Measurements from ENCODE around the gene GJA4. TPM values are rescaled to one million over a fixed set of nuclear protein-coding genes. Genes with fewer than 3 reads are reported as not detected.

Gene GJA4
- polyA plus RNA-seq, result 1 to 10 TPM in 1 of 2 donors, under 1 TPM in 1; 0.77 to 2.6 TPM

DNA sequence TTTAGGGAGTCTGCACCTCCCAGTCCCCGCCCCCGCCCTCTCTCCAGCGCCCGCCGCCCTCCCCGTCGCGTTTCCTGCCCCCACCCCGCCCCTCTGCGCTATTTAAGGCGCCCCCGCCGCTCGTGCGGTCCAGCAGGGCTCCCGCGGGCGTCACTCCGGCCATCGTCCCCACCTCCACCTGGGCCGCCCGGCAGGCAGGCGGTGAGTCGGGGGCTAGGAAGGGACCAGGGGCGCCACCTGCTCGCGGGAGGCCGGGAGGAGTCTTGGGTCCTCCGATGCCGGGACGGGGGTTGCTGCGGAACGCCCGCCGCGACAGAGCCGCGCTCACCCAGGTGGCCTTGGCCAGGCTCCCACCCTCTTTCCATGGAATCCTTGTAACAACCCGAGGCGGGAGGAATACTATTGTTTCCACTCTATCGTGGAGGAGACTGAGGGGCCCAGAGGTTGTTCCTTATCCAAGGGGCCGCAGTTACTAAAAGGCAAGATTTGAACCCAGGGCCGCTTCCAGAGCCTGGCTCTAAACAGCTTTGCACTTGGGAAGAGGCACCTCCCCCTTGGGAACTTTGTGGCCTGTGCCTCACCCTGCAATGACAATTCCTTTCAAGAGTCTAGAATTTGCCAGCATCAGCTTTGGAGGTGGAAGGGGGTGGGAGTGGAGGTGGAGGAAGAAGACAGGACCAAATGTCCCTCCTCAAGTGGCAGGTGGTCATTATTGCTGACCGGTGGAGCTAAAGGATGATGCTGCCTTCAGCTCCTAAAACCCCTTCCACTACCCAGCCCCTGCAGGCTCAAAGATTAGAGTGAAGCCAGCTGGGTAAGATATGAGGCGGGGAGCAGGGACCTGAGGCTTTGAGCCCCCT lies at the start of gene GJA4:
GJA4 (plus strand) TSS at position 132 of the 860 bp plus-strand sequence. CDS start 1,215 bp downstream, outside the sequence.
- Histone ChIP-seq H3K4me3 (ENCODE audit: low read depth in 1 of 2, low read length in 2 of 2) (peak within 1 kb of the TSS in 1 of 2 donors; percentile 39), H3K4me1 (ENCODE audit: control insufficient read depth in 2 of 2, insufficient read depth in 2 of 2, low read length in 1 of 2) (peaks cover 0 to 11% of the 10 kb centered on the region in 2 donors), H3K9me3 (ENCODE audit: control insufficient read depth in 2 of 2, insufficient read depth in 1 of 2, low read depth in 1 of 2, low read length in 1 of 2) (peaks cover 0 to 2% of the 10 kb centered on the region in 2 donors), H3K27me3 (ENCODE audit: control insufficient read depth in 1 of 2, insufficient read depth in 2 of 2, low read length in 2 of 2) (no peaks in the 10 kb centered on the region), H3K36me3 (ENCODE audit: control insufficient read depth in 2 of 2, insufficient read depth in 2 of 2, low read length in 1 of 2) (no peaks in the 10 kb centered on the region), H3K27ac (ENCODE audit: low read depth in 2 of 2, low read length in 1 of 2) (peak within 1 kb of the TSS; percentile 1 to 20)
- WGBS, 2 donors, result 9 to 13% methylated on average over 43 to 45 of the region's 45 CpGs

DNA sequence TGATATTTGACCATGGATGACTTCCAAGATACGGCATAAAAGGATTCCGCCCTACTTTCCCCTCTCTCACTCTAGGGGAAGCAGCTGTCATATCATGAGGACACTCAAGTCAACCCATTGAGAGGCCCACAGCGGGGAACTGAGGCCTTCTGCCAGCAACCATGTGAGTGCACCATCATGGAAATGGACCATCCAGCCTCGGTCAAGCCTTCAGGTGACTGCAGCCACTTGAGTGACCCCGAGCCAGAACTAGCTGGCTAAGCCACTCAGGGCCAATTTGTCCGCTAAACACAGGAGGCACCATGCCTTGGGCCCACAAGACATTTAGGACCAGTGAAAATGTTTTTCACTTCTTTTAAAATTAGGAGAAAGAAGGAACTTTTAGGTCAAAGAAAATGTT lies 49.0 kb upstream of the GJA4 start:
- no peak overlapping the region for H3K4me3 ChIP-seq (ENCODE audit: low read depth in 1 of 2, low read length in 2 of 2)
- H3K27ac ChIP-seq (ENCODE audit: low read depth in 2 of 2, low read length in 1 of 2), result no peak overlapping the region
- H3K9me3 ChIP-seq (ENCODE audit: control insufficient read depth in 2 of 2, insufficient read depth in 1 of 2, low read depth in 1 of 2, low read length in 1 of 2), result no peaks in the 10 kb centered on the region
- no peaks in the 10 kb centered on the region for H3K27me3 ChIP-seq (ENCODE audit: control insufficient read depth in 1 of 2, insufficient read depth in 2 of 2, low read length in 2 of 2)
- WGBS, 2 donors, result 74 to 82% methylated on average over 6 of the region's 6 CpGs
- H3K4me1 ChIP-seq (ENCODE audit: control insufficient read depth in 2 of 2, insufficient read depth in 2 of 2, low read length in 1 of 2), result no peaks in the 10 kb centered on the region
- H3K36me3 ChIP-seq (ENCODE audit: control insufficient read depth in 2 of 2, insufficient read depth in 2 of 2, low read length in 1 of 2), result no peaks in the 10 kb centered on the region

DNA sequence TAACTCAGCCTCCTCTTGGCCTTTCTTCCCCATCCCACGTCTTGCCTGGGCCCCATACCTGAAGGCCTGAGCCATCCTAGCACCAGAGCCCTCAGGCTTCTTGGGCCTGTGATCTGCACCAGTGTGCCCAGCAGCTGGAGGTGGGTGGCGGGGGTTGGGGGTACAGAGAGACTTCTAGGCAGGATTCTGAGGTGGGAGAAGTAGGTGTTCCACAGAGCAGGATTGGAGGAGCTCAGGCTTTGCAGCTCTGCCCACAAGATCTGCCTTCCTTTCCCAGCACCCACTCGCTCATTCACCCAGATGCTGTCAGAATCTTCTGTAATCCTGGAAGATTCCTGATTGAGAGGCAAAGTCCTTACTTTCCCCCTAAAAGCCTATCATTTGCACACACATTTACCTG lies 47.9 kb upstream of the GJA4 start:
- Histone ChIP-seq H3K9me3 (ENCODE audit: control insufficient read depth in 2 of 2, insufficient read depth in 1 of 2, low read depth in 1 of 2, low read length in 1 of 2) (no peaks in the 10 kb centered on the region), H3K27ac (ENCODE audit: low read depth in 2 of 2, low read length in 1 of 2) (no peak overlapping the region), H3K27me3 (ENCODE audit: control insufficient read depth in 1 of 2, insufficient read depth in 2 of 2, low read length in 2 of 2) (no peaks in the 10 kb centered on the region), H3K4me3 (ENCODE audit: low read depth in 1 of 2, low read length in 2 of 2) (no peak overlapping the region), H3K4me1 (ENCODE audit: control insufficient read depth in 2 of 2, insufficient read depth in 2 of 2, low read length in 1 of 2) (no peaks in the 10 kb centered on the region), H3K36me3 (ENCODE audit: control insufficient read depth in 2 of 2, insufficient read depth in 2 of 2, low read length in 1 of 2) (no peaks in the 10 kb centered on the region)
- WGBS, 2 donors, result 81 to 82% methylated on average over 3 of the region's 3 CpGs

- no peaks in the 10 kb centered on the region for H3K36me3 ChIP-seq (ENCODE audit: control insufficient read depth in 2 of 2, insufficient read depth in 2 of 2, low read length in 1 of 2)
- H3K27ac ChIP-seq (ENCODE audit: low read depth in 2 of 2, low read length in 1 of 2), result no peak overlapping the region
- no peak overlapping the region for H3K4me3 ChIP-seq (ENCODE audit: low read depth in 1 of 2, low read length in 2 of 2)
- no peaks in the 10 kb centered on the region for H3K27me3 ChIP-seq (ENCODE audit: control insufficient read depth in 1 of 2, insufficient read depth in 2 of 2, low read length in 2 of 2)
- no peaks in the 10 kb centered on the region for H3K9me3 ChIP-seq (ENCODE audit: control insufficient read depth in 2 of 2, insufficient read depth in 1 of 2, low read depth in 1 of 2, low read length in 1 of 2)
- 82 to 83% methylated on average over 5 of the region's 5 CpGs for WGBS, 2 donors
- no peaks in the 10 kb centered on the region for H3K4me1 ChIP-seq (ENCODE audit: control insufficient read depth in 2 of 2, insufficient read depth in 2 of 2, low read length in 1 of 2)
Measured at GRCh38 chr1:34745666-34746065, 47.1 kb upstream of the GJA4 start.

DNA sequence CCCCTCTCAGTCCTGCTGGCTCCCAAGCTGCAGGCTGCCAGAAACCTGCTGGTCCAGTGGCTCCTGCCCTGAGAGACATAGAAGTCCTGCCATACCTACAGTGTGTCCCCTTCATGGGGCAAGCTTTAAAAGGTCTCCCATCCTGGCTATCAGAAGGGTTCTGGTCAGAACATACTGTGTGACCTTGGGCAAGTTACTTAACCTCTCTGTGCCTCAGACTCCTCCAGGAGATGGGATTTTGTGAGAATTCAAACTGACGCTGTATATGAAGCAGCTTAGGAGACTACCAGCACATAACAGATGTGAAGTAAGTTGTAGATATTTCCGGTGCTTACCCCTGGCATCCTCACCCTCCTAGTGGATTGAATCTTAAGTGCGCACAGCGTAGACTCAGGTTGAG lies 46.7 kb upstream of the GJA4 start:
- no peaks in the 10 kb centered on the region for H3K9me3 ChIP-seq (ENCODE audit: control insufficient read depth in 2 of 2, insufficient read depth in 1 of 2, low read depth in 1 of 2, low read length in 1 of 2)
- WGBS, 2 donors, result 93 to 94% methylated on average over 4 of the region's 4 CpGs

DNA sequence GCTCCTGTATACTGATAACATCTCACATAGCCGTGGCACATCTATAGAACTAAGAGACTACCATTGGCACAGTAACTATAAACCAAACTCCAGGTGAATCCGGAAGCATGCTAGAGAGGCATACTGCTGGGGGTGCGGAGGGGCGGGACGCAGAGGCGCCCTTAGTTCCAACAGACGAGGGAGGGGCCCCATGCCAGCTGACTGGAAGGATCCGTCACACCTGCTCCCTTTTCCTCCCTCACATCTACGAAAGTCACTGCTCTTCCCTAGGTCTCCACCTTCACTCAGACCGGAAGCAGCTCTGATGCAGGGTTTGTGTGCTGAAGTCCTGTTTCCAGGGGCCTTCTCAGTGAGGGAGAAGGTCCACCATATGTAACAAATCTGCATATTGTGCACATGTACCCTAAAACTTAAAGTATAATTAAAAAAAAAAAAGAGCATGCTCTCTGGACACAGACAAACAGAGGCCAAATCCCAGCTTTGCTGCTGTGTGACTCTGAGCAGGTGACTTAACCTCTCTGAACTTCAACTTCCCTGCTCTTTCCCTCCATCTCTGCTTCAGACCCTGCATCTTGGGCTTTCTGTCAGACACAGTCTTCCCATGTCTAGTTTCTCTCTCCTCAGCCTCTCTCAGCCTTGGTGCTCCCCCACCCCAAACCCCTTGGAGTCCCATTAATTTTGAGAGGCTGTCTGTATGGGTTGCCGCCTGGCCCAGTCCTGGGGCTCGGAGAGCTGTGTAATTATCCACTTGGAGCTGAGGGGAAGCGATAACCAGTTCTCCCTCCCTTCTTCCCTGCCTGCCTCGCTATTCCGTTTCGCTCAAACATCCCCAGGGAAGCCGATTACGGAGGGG lies 45.8 kb upstream of the GJA4 start:
- 66 to 73% methylated on average over 18 of the region's 18 CpGs for WGBS, 2 donors
- Histone ChIP-seq H3K27ac (ENCODE audit: low read depth in 2 of 2, low read length in 1 of 2) (no peak overlapping the region), H3K36me3 (ENCODE audit: control insufficient read depth in 2 of 2, insufficient read depth in 2 of 2, low read length in 1 of 2) (no peaks in the 10 kb centered on the region), H3K4me3 (ENCODE audit: low read depth in 1 of 2, low read length in 2 of 2) (no peak overlapping the region), H3K27me3 (ENCODE audit: control insufficient read depth in 1 of 2, insufficient read depth in 2 of 2, low read length in 2 of 2) (no peaks in the 10 kb centered on the region), H3K9me3 (ENCODE audit: control insufficient read depth in 2 of 2, insufficient read depth in 1 of 2, low read depth in 1 of 2, low read length in 1 of 2) (no peaks in the 10 kb centered on the region), H3K4me1 (ENCODE audit: control insufficient read depth in 2 of 2, insufficient read depth in 2 of 2, low read length in 1 of 2) (no peaks in the 10 kb centered on the region)

More for the DNA sequence above, 46.7 kb upstream of the GJA4 start:
- H3K36me3 ChIP-seq (ENCODE audit: control insufficient read depth in 2 of 2, insufficient read depth in 2 of 2, low read length in 1 of 2), result no peaks in the 10 kb centered on the region
- no peaks in the 10 kb centered on the region for H3K27me3 ChIP-seq (ENCODE audit: control insufficient read depth in 1 of 2, insufficient read depth in 2 of 2, low read length in 2 of 2)
- H3K4me1 ChIP-seq (ENCODE audit: control insufficient read depth in 2 of 2, insufficient read depth in 2 of 2, low read length in 1 of 2), result no peaks in the 10 kb centered on the region
- H3K27ac ChIP-seq (ENCODE audit: low read depth in 2 of 2, low read length in 1 of 2), result no peak overlapping the region
- H3K4me3 ChIP-seq (ENCODE audit: low read depth in 1 of 2, low read length in 2 of 2), result no peak overlapping the region

- 74 to 84% methylated on average over 6 of the region's 6 CpGs for WGBS, 2 donors
- H3K36me3 ChIP-seq (ENCODE audit: control insufficient read depth in 2 of 2, insufficient read depth in 2 of 2, low read length in 1 of 2), result no peaks in the 10 kb centered on the region
Measured at GRCh38 chr1:34747638-34747941, 45.2 kb upstream of the GJA4 start.

GRCh38 chr1:34749992-34750391 lies 42.8 kb upstream of the GJA4 start:
- Histone ChIP-seq H3K27ac (ENCODE audit: low read depth in 2 of 2, low read length in 1 of 2) (no peak overlapping the region), H3K4me3 (ENCODE audit: low read depth in 1 of 2, low read length in 2 of 2) (no peak overlapping the region), H3K27me3 (ENCODE audit: control insufficient read depth in 1 of 2, insufficient read depth in 2 of 2, low read length in 2 of 2) (no peaks in the 10 kb centered on the region), H3K36me3 (ENCODE audit: control insufficient read depth in 2 of 2, insufficient read depth in 2 of 2, low read length in 1 of 2) (no peaks in the 10 kb centered on the region), H3K9me3 (ENCODE audit: control insufficient read depth in 2 of 2, insufficient read depth in 1 of 2, low read depth in 1 of 2, low read length in 1 of 2) (no peaks in the 10 kb centered on the region), H3K4me1 (ENCODE audit: control insufficient read depth in 2 of 2, insufficient read depth in 2 of 2, low read length in 1 of 2) (no peaks in the 10 kb centered on the region)
- 58 to 72% methylated on average over 8 of the region's 8 CpGs for WGBS, 2 donors

More at GRCh38 chr1:34747638-34747941, 45.2 kb upstream of the GJA4 start:
- H3K9me3 ChIP-seq (ENCODE audit: control insufficient read depth in 2 of 2, insufficient read depth in 1 of 2, low read depth in 1 of 2, low read length in 1 of 2), result no peaks in the 10 kb centered on the region
- H3K27me3 ChIP-seq (ENCODE audit: control insufficient read depth in 1 of 2, insufficient read depth in 2 of 2, low read length in 2 of 2), result no peaks in the 10 kb centered on the region
- H3K27ac ChIP-seq (ENCODE audit: low read depth in 2 of 2, low read length in 1 of 2), result no peak overlapping the region
- no peaks in the 10 kb centered on the region for H3K4me1 ChIP-seq (ENCODE audit: control insufficient read depth in 2 of 2, insufficient read depth in 2 of 2, low read length in 1 of 2)
- H3K4me3 ChIP-seq (ENCODE audit: low read depth in 1 of 2, low read length in 2 of 2), result no peak overlapping the region

DNA sequence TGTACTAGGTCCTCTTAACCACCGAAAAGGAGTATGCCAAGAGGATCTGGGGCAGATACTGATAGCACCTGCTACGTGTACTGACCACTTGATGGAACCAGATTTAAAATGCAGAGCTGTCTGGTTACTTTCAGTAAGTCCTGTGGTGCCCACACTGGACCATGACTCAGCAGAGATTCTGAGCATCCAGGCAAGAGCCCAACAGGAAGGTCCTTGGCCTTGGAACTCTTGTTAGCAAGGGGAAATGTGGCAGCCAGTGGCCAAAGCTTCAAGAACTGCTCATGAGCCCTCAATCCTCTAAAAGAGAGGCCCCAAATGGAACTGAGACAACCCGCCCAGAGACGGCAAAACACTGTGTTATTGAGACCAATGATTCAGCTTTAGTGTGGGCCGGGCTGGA lies 42.2 kb upstream of the GJA4 start:
- Histone ChIP-seq H3K4me3 (ENCODE audit: low read depth in 1 of 2, low read length in 2 of 2) (no peak overlapping the region), H3K27ac (ENCODE audit: low read depth in 2 of 2, low read length in 1 of 2) (no peak overlapping the region), H3K9me3 (ENCODE audit: control insufficient read depth in 2 of 2, insufficient read depth in 1 of 2, low read depth in 1 of 2, low read length in 1 of 2) (no peaks in the 10 kb centered on the region), H3K27me3 (ENCODE audit: control insufficient read depth in 1 of 2, insufficient read depth in 2 of 2, low read length in 2 of 2) (no peaks in the 10 kb centered on the region), H3K36me3 (ENCODE audit: control insufficient read depth in 2 of 2, insufficient read depth in 2 of 2, low read length in 1 of 2) (no peaks in the 10 kb centered on the region), H3K4me1 (ENCODE audit: control insufficient read depth in 2 of 2, insufficient read depth in 2 of 2, low read length in 1 of 2) (no peaks in the 10 kb centered on the region)
- 89 to 92% methylated on average over 5 of the region's 5 CpGs for WGBS, 2 donors

All from esophagus (tissue), 2 donors.